ENCODE results near the gene RUFY4. TPM values are rescaled to one million over a fixed set of nuclear protein-coding genes. Genes with fewer than 3 reads are reported as not detected.

The RUFY4 gene
- total RNA-seq, 1 experiment from 2014 or later: 0.66 TPM

DNA sequence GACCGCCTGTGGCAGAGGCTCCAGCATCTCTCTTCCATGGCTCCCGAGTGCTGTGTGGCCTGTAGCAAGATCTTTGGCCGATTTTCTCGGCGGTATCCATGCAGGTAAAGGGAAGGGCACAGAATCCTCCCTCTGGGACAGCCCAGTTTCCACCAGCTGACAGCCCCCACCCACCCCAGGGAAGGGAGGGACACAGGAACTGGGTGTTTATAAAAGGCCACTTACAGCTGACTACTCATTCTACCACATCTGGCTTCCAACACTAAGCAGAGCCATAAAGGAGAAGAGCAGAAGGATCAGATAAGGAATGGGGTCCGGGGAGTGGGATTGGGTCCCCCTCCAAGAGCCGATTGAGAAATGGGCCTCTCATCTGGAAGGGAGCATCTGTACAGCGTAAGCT, 20.2 kb downstream of the RUFY4 start:
- no peaks in the 10 kb centered on the region for H3K79me1 ChIP-seq (ENCODE audit: insufficient read depth, low read depth, low read length, poor library complexity, severe bottlenecking)
- H2BK15ac ChIP-seq (ENCODE audit: low read depth, low read length): no peak overlapping the region
- H4K20me1 ChIP-seq (ENCODE audit: control insufficient read depth, insufficient read depth, insufficient read length): no peaks in the 10 kb centered on the region
- no peak overlapping the region for H3K4ac ChIP-seq (ENCODE audit: low read depth, low read length)
- H4K91ac ChIP-seq (ENCODE audit: insufficient read length, low read depth, low read length): no peak overlapping the region
- Mint-ChIP-seq H3K27me3 (ENCODE audit: low read depth) (peaks cover 46% of the 10 kb centered on the region), H3K4me1 (no peaks in the 10 kb centered on the region), H3K4me3 (no peak overlapping the region), H3K27ac (no peak overlapping the region), H3K36me3 (ENCODE audit: insufficient read depth in 1 of 3, low read depth in 3 of 3) (peaks cover 0 to 4% (median 0%) of the 10 kb centered on the region in 3 experiments; a peak in 3 of 7 replicates), H3K9me3 (peaks cover 10 to 14% of the 10 kb centered on the region in 2 experiments)
- no peak overlapping the region for H3T11ph ChIP-seq (ENCODE audit: low read length)
- no peak overlapping the region for H2BK5ac ChIP-seq (ENCODE audit: insufficient read length, low read length)
- H3K9ac ChIP-seq (ENCODE audit: extremely low read depth, insufficient read length, low read length): no peak overlapping the region
- TF ChIP-seq, protein P1, sequence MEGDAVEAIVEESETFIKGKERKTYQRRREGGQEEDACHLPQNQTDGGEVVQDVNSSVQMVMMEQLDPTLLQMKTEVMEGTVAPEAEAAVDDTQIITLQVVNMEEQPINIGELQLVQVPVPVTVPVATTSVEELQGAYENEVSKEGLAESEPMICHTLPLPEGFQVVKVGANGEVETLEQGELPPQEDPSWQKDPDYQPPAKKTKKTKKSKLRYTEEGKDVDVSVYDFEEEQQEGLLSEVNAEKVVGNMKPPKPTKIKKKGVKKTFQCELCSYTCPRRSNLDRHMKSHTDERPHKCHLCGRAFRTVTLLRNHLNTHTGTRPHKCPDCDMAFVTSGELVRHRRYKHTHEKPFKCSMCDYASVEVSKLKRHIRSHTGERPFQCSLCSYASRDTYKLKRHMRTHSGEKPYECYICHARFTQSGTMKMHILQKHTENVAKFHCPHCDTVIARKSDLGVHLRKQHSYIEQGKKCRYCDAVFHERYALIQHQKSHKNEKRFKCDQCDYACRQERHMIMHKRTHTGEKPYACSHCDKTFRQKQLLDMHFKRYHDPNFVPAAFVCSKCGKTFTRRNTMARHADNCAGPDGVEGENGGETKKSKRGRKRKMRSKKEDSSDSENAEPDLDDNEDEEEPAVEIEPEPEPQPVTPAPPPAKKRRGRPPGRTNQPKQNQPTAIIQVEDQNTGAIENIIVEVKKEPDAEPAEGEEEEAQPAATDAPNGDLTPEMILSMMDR (conservative IDR thresholded peaks at IDR 0.05): no peak
- H3K79me2 ChIP-seq (ENCODE audit: insufficient read depth, low read length): no peaks in the 10 kb centered on the region
- H2BK12ac ChIP-seq (ENCODE audit: insufficient read length, low read depth, low read length): no peak overlapping the region
- no peak for DNase-seq
- no CpG with 5 or more reads among the region's 8 CpGs for WGBS (ENCODE audit: extremely low coverage, insufficient read length, low lambda C conversion rate)
- H3K14ac ChIP-seq (ENCODE audit: insufficient read depth, low read length): no peak overlapping the region
- H3K9me3 ChIP-seq (ENCODE audit: control insufficient read depth, low read depth, low read length): no peaks in the 10 kb centered on the region
- H2BK120ac ChIP-seq (ENCODE audit: low read depth, low read length, poor library complexity, severe bottlenecking): no peak overlapping the region
- no peak overlapping the region for H3K56ac ChIP-seq (ENCODE audit: insufficient read length, low read depth, low read length)
- no peak overlapping the region for H2AK5ac ChIP-seq (ENCODE audit: insufficient read length, low read length)
- H2AFZ ChIP-seq (ENCODE audit: low read length): no peak overlapping the region
- H3K27me3 ChIP-seq (ENCODE audit: insufficient read depth, low read length): no peaks in the 10 kb centered on the region
- H4K5ac ChIP-seq (ENCODE audit: insufficient read length, low read depth, low read length): no peak overlapping the region
- H3K23me2 ChIP-seq (ENCODE audit: insufficient read length, low read depth, low read length, poor library complexity, severe bottlenecking): no peaks in the 10 kb centered on the region
- H2BK20ac ChIP-seq (ENCODE audit: low read depth, low read length, poor library complexity, severe bottlenecking): no peak overlapping the region
- no peaks in the 10 kb centered on the region for H3K4me1 ChIP-seq (ENCODE audit: insufficient read depth, low read length)
- H4K8ac ChIP-seq (replicated peaks; ENCODE audit: insufficient read length, low read depth, low read length): no peak overlapping the region
- H3K18ac ChIP-seq (ENCODE audit: insufficient read length, low read depth, low read length): no peak overlapping the region
- no peak overlapping the region for H3K27ac ChIP-seq (ENCODE audit: insufficient read length, low read depth, low read length)
- H3K4me2 ChIP-seq (ENCODE audit: insufficient read depth, insufficient read length, low read length): no peak overlapping the region
- no peak overlapping the region for H3K23ac ChIP-seq (ENCODE audit: insufficient read length, low read depth, low read length)

Data from H9 (cell line).